RCC 7860 (cell line): ENCODE results near the gene PGA3.
"Not testable (repeated sequence)": the region's sequence is repeated elsewhere in the genome, so short reads cannot be mapped to it uniquely, and the experiment has no call there.

Experiments used
- DNase-seq: peaks from one replicate; pipeline ENCODE4 v3.0.0-alpha.2; 2015; ENCODE audit warnings: low spot score
- FAIRE-seq: peaks from 2 replicates; lab custom pipeline; 2012; peaks lifted over from hg19 to GRCh38; lab: Jason Lieb, UNC

PGA3 gene

GRCh38 chr11:61204502-61205059, 1.3 kb downstream of the PGA3 start:
- FAIRE-seq, DNase-seq: not testable (repeated sequence)

- FAIRE-seq: not testable (repeated sequence)
These were observed 4.5 kb downstream of the PGA3 start for GRCh38 chr11:61207636-61208310.

DNA sequence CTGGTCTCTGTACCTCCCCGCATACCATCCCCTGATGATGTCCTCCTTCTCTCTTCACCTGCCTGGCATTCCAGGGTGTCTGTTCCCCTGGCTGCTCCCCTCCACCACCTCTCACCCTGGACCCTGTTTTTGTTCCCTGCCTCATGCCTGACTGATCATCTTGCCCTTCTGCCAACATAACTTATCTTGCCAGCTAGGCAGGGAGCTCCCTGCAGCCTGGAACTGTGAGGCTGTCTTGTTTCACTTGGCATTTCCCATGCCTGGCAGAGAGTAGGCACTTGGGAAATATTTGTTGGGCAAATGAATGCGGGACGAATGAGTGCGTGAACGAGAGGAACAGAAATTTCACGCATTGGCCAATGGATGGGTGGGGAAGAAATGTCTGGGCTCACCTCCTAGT, 7.3 kb downstream of the PGA3 start:
- FAIRE-seq, DNase-seq: not testable (repeated sequence)

More at GRCh38 chr11:61207636-61208310, 4.5 kb downstream of the PGA3 start:
- DNase-seq: not testable (repeated sequence)

DNA sequence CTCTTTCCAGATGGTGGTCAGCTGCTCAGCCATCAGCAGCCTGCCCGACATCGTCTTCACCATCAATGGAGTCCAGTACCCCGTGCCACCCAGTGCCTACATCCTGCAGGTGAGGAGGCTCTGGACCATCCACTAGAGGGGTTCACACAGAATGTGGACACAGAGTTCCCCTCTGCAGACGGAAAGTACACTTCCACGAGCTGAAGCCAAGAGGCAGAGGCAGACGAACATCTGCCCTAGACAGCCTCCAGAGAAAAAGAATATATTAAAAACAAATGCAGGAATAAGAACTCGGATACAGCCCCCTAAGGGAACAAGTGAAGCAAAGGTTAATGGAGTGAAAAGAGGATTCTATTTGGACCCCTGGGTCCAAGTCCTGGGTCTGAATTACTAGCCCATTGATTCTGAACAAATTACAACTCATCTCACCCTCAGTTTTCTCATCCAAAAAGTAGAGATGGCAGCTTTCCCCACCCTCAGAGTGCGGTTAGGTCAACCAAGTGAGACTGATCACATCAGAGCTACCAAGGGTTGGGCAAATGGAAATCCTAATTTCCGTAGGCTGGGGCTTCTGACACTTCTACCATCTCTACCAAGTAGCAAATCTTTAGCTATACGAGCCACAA, 8.1 kb downstream of the PGA3 start:
- FAIRE-seq, DNase-seq: not testable (repeated sequence)

GRCh38 chr11:61212202-61212601, 8.9 kb downstream of the PGA3 start:
- FAIRE-seq, DNase-seq: not testable (repeated sequence)

GRCh38 chr11:61213711-61214324, 10.5 kb downstream of the PGA3 start:
- DNase-seq, FAIRE-seq: not testable (repeated sequence)

- FAIRE-seq, DNase-seq: not testable (repeated sequence)
These were observed 15.0 kb downstream of the PGA3 start for GRCh38 chr11:61218306-61218705.

DNA sequence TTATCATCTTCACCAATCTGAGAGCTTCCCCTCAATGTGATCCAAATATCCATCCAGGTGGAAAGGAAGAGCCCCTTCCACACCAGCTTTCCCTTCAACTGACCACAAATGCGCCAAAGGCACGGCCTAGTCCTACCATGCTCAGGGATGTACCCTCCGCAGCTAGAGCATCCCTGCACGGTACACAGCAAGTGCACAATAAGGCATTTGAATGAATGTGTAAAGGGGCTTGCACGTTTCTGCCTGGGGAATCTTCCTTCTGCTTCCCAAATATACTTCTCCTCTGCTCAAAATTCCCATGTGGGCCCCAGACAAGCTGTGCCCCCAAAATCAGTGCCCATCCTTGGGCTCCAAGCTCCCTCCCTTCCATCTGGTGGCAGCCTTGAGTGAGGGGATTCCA, 15.7 kb downstream of the PGA3 start:
- not testable (repeated sequence) for DNase-seq, FAIRE-seq

- not testable (repeated sequence) for FAIRE-seq, DNase-seq
These were observed 18.7 kb downstream of the PGA3 start, which contains the start of gene PGA4 for GRCh38 chr11:61222047-61222446. Gene PGA4 (plus strand): TSS chr11:61222347. CDS start chr11:61222401, 54 bp downstream.

DNA sequence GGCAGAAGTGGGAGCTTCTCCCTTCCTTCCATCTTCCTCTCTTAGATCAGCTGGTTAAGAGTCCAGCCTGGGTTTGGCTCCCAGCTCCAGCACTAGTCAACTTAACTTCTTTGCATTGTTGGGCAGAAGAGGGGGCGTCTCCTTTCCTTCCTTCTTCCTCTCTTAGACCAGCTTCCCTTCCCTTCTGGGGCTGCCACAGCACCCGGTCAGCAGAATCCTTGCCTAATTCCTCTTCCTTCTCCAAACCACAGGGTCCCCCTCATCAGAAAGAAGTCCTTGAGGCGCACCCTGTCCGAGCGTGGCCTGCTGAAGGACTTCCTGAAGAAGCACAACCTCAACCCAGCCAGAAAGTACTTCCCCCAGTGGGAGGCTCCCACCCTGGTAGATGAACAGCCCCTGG, 19.4 kb downstream of the PGA3 start:
- not testable (repeated sequence) for DNase-seq, FAIRE-seq

DNA sequence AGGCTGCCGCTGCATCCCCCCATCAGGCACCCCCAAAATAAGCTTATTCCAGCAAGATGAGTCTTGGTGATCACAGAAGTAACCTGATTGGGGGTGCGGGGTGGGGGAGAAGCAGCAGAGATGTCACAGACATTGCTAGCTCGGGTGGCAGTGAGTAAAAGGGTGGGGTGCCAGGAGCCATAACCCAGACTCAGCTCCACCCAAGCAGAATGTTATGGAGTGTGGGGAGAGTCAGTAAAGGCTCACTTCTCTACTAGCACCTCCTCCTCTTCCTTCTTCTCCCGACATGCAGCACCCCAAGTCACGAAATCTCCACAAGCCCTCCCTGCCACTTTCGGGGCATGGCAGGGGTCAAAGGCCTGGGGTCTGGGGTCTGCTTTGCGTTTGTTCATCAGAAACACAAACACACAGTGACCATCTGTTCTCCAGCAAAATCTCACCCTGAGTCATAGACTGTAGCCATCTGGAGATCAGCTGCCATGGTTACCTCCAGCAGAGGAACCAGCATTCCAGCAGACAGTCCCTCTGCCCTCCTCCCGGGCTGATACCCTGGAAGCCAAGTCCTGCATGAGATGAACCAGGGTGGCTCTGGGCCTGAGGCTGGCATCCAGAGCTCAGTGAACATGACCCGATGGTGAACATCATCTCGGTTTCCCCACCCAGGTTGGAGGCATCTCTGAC, 23.3 kb downstream of the PGA3 start:
- DNase-seq, FAIRE-seq: not testable (repeated sequence)

- FAIRE-seq: not testable (repeated sequence)
These were observed 26.1 kb downstream of the PGA3 start for GRCh38 chr11:61229458-61229857.

GRCh38 chr11:61231033-61231432, 27.7 kb downstream of the PGA3 start:
- DNase-seq, FAIRE-seq: not testable (repeated sequence)

More at GRCh38 chr11:61229458-61229857, 26.1 kb downstream of the PGA3 start:
- not testable (repeated sequence) for DNase-seq

DNA sequence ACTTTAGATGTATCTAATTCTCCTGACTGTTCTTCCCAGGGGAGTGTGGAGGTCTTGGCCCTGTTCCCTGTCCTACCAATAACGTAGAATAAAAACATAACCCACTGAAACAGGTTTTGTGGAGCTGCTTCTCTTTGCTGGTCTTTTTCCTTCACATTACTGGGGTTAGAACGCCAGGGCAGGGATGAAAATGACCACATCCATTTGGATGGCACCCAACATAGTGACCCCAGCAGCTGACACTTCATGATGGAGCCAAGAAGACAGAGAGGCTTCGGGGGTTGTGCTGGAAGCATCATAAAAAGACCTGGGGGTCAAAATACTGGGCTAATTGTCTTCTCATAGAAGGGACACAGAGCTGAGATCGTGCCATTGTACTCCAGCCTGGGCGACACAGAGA, 28.3 kb downstream of the PGA3 start:
- not testable (repeated sequence) for FAIRE-seq, DNase-seq

DNA sequence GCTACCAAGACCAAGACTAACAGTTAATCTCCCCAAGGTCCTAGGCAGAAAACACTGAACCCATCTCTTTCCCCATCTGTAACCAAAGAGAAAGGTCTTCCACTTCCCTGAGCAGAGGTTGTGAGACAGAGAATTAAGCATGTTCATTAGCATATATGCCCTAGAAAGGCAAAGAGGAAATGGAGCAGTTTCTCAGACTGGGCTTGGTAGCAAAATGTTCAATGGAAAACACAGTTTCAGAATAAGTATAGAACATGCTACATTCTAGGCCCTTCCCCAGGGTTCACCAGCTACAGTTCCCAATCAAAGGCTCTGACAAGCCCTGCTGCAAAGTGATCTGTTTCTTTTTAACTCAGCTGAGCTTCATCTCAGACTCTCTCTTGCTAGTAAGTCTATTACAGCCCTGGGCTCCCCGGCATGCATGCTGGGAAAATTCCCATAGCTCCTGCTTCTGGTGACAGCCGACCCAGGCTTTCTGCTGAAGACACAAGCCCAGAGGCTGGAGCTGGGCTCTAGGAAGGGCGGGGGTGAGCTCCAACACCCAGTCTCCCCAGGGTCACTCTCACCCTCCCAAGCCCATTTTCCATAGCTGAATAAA, 29.3 kb downstream of the PGA3 start:
- not testable (repeated sequence) for FAIRE-seq, DNase-seq

DNA sequence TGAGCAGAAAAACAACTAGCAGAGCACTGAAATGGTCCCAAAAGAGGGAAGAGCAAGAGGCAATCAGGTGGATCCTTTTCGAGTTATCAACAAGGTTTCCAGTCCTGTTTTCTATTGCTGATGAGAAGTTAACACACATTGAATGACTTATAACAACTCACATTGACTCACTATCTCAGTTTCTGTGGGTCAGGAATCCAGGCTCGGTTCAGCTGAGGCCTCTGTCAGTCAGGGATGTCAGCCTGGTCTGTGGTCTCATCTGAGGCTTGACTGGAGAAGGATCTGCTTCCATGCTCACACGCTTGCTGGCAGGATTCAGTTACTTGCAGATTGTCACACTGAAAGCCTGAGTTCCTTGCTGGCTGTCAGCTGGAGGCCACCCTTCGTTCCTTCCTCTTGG, 33.8 kb downstream of the PGA3 start:
- DNase-seq, FAIRE-seq: not testable (repeated sequence)

DNA sequence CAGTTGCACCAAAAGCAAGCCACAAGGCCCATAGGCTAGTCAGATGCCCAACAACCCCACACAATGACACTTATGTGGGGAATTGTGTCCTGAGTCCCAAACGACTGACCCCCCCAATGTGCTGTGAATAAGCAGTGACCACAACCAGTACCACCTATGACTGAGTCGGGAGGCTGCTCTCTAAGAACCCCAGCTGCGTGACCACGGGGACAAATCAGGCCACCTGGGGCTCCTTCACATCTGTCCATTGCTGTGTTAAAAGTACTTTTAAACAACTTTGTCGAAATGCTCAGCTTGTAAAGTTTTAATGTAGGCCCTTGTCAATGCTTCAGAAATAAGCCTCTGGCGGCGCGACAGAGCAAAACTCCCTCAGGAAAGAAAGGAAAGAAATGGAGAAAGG, 37.0 kb downstream of the PGA3 start:
- not testable (repeated sequence) for FAIRE-seq, DNase-seq

DNA sequence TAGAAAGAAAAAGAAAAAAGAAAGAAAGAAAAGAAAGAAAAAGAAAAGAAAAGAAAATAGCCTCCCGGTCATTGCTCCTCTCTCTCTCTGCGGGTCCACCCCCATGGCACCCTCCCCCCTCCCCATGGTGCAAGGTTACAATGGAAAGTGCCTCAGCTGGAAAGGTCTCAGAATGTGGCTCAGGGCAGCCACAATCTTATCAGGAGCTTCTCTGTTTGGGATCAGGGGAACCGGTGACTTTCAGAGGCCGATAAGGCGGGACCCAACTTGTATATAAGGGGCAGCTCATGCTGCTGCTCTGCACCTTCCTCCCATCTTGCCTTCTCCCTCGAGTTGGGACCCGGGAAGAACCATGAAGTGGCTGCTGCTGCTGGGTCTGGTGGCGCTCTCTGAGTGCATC, 37.6 kb downstream of the PGA3 start, which contains the start of gene PGA5:
TSS of gene PGA5 (plus strand) at position 301 of the 400 bp plus-strand sequence. CDS start at position 353, 52 bp downstream.
- not testable (repeated sequence) for DNase-seq, FAIRE-seq

- not testable (repeated sequence) for DNase-seq, FAIRE-seq
These were observed 38.2 kb downstream of the PGA3 start for GRCh38 chr11:61241526-61241925.
